ENCODE results near the gene RFX4. TPM values are rescaled to one million over a fixed set of nuclear protein-coding genes. Genes with fewer than 3 reads are reported as not detected.
"Not testable (repeated sequence)": the region's sequence is repeated elsewhere in the genome, so short reads cannot be mapped to it uniquely, and the experiment has no call there.

Gene RFX4
- total and polyA plus RNA-seq, 2 of the 13 experiments (the other 11 are each of a cell fraction or from before 2014, with no cell fraction given) = not detected

DNA sequence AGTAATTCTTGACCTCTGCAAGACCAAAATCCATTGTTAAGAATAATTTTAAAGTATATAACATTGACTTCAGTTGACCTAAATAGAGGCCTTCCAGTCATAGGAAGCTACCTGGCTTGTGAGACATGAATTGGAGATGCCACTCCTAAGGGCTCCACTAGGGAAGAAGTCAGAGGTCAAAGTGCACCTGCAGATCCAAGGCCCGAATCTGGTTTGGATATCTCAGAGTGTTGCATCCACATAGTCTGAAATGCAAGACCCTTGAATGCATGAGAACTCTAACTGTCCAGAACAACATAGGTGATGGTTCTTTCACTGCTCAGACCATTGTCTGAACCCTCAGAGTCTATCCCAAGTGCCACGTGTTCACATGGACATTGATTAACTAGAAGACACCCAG, 22.4 kb downstream of the RFX4 start (continued):
- TF ChIP-seq, protein P1, sequence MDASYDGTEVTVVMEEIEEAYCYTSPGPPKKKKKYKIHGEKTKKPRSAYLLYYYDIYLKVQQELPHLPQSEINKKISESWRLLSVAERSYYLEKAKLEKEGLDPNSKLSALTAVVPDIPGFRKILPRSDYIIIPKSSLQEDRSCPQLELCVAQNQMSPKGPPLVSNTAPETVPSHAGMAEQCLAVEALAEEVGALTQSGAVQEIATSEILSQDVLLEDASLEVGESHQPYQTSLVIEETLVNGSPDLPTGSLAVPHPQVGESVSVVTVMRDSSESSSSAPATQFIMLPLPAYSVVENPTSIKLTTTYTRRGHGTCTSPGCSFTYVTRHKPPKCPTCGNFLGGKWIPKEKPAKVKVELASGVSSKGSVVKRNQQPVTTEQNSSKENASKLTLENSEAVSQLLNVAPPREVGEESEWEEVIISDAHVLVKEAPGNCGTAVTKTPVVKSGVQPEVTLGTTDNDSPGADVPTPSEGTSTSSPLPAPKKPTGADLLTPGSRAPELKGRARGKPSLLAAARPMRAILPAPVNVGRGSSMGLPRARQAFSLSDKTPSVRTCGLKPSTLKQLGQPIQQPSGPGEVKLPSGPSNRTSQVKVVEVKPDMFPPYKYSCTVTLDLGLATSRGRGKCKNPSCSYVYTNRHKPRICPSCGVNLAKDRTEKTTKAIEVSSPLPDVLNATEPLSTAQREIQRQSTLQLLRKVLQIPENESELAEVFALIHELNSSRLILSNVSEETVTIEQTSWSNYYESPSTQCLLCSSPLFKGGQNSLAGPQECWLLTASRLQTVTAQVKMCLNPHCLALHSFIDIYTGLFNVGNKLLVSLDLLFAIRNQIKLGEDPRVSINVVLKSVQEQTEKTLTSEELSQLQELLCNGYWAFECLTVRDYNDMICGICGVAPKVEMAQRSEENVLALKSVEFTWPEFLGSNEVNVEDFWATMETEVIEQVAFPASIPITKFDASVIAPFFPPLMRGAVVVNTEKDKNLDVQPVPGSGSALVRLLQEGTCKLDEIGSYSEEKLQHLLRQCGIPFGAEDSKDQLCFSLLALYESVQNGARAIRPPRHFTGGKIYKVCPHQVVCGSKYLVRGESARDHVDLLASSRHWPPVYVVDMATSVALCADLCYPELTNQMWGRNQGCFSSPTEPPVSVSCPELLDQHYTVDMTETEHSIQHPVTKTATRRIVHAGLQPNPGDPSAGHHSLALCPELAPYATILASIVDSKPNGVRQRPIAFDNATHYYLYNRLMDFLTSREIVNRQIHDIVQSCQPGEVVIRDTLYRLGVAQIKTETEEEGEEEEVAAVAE (CRISPR knock-in tag; IDR thresholded peaks at IDR 0.05; ENCODE audit: borderline replicate concordance) = no peak
- TF ChIP-seq FLYWCH1 (CRISPR knock-in tag; IDR thresholded peaks at IDR 0.05) (no peak), ZFP62 (CRISPR knock-in tag; IDR thresholded peaks at IDR 0.05) (no peak)
- TF ChIP-seq, protein P2, sequence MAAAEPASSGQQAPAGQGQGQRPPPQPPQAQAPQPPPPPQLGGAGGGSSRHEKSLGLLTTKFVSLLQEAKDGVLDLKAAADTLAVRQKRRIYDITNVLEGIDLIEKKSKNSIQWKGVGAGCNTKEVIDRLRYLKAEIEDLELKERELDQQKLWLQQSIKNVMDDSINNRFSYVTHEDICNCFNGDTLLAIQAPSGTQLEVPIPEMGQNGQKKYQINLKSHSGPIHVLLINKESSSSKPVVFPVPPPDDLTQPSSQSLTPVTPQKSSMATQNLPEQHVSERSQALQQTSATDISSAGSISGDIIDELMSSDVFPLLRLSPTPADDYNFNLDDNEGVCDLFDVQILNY (CRISPR knock-in tag; conservative IDR thresholded peaks at IDR 0.05) = no peak
- TF ChIP-seq, protein P3, sequence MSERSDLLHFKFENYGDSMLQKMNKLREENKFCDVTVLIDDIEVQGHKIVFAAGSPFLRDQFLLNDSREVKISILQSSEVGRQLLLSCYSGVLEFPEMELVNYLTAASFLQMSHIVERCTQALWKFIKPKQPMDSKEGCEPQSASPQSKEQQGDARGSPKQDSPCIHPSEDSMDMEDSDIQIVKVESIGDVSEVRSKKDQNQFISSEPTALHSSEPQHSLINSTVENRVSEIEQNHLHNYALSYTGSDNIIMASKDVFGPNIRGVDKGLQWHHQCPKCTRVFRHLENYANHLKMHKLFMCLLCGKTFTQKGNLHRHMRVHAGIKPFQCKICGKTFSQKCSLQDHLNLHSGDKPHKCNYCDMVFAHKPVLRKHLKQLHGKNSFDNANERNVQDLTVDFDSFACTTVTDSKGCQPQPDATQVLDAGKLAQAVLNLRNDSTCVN (CRISPR knock-in tag; IDR thresholded peaks at IDR 0.05; ENCODE audit: borderline replicate concordance) = no peak

GRCh38 chr12:106620588-106620987, 37.8 kb downstream of the RFX4 start:
- H3K79me2 ChIP-seq (ENCODE audit: insufficient read depth, low read length); POLR2A ChIA-PET; FAIRE-seq; H4K20me1 ChIP-seq (ENCODE audit: insufficient read depth, low read length); H3K9ac ChIP-seq (ENCODE audit: insufficient read depth, low read depth, low read length); H3K36me3 ChIP-seq (replicated peaks in 1 of 2; ENCODE audit: control insufficient read depth in 1 of 2, insufficient read depth in 2 of 2, low read length in 2 of 2); ATAC-seq; CTCF ChIA-PET (ENCODE audit: low intra/inter-chr PET ratio, low total read pairs); H3K27ac ChIP-seq (ENCODE audit: extremely low read length, insufficient read depth, low read length); DNase-seq (ENCODE audit: low spot score); H3K4me1 ChIP-seq (ENCODE audit: insufficient read depth, low read length); H3K4me2 ChIP-seq (ENCODE audit: low read depth, low read length); intact Hi-C loops (cut with micrococcal nuclease; ENCODE audit: unreplicated experiment); H2AFZ ChIP-seq (ENCODE audit: low read length); H3K4me3 ChIP-seq (replicated peaks in 1 of 3; ENCODE audit: insufficient read depth in 1 of 3, low read depth in 2 of 3, low read length in 3 of 3); H3K27me3 ChIP-seq (ENCODE audit: control insufficient read depth in 1 of 2, insufficient read depth in 2 of 2, low read length in 2 of 2); in situ Hi-C loops (cut with HindIII; ENCODE audit: extremely low pct_ligation_motif_present, low pct_unique_long_range_greater_than_20kb); BruUV-seq (replicated peaks); H3K9me3 ChIP-seq (ENCODE audit: low read length): not testable (repeated sequence)
- 38% methylated on average over 5 of the region's 5 CpGs for WGBS (ENCODE audit: low lambda C conversion rate)
